Smooth muscle cell of bladder (primary cell): ENCODE results near the gene ATG16L1. TPM values are rescaled to one million over a fixed set of nuclear protein-coding genes. Genes with fewer than 3 reads are reported as not detected.

ENCODE experiments used
- total RNA-seq: library from RNA; depleted of rRNA; stranded (reverse); fragments of >200 nt; gene quantifications from 2 replicates; pipeline ENCODE4 v1.2.3, GENCODE V29; 2014

Gene ATG16L1
- 24.9 and 33.8 TPM in 2 replicates for total RNA-seq

GRCh38 chr2:233251306-233252116 is at the start of gene ATG16L1:
ATG16L1 (plus strand) TSS chr2:233251673; CDS start chr2:233251828, 155 bp downstream.

GRCh38 chr2:233307565-233307964 is 56.1 kb downstream of the ATG16L1 start, which contains the start of gene SAG:
SAG (plus strand) TSS chr2:233307816; CDS start chr2:233309190, 1,374 bp downstream.

Other genes starting within 250 kb of the ATG16L1 start
- 0.74 and 1.1 TPM in 2 replicates for gene NGEF, start 238.4 kb upstream of the ATG16L1 start, total RNA-seq
- gene NEU2, start 219.0 kb upstream of the ATG16L1 start, total RNA-seq: not detected in 2 replicates
- gene INPP5D, start 191.3 kb upstream of the ATG16L1 start, total RNA-seq: 0.43 and 0.46 TPM in 2 replicates
- not detected in 2 replicates for gene SAG, start 56.1 kb downstream of the ATG16L1 start, total RNA-seq
- gene DGKD, start 102.8 kb downstream of the ATG16L1 start, total RNA-seq: 12.1 and 16.1 TPM in 2 replicates